D341Med (cell line): Measurements from ENCODE around the gene PVR.
"Not testable (repeated sequence)": the region's sequence is repeated elsewhere in the genome, so short reads cannot be mapped to it uniquely, and the experiment has no call there.

Source experiments
- DNase-seq: peaks from one replicate; pipeline ENCODE4 v3.0.0; 2012; ENCODE audit warnings: low spot score

Gene PVR

DNA sequence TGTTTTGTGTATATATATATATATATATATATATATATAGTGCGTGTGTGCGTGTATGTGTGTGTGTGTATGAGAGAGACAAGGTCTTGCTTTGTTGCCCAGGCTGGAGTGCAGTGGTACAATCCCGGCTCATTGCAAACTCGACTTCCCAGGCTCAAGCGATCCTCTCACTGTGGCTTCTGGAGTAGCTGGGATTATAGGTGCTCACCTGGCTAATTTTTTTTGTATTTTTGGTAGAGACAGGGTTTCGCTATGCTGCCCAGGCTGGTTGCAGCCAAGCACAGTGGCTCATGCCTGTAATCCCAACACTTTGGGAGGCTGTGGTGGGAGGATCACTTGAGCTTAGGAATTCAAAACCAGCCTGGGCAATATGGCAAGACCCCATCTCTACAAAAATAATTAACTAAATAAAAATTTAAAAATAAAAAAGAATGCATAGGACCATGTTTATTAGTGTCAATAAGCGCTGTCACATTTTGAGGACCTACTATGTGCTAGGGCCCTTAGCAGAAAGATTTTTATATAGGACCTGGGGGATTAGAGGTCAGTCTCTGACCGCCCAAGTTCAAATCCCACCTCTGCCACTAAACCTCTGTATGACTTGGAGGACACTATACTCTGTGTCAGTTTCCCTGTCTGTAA lies 1.8 kb downstream of the PVR start:
- no peak for DNase-seq

DNA sequence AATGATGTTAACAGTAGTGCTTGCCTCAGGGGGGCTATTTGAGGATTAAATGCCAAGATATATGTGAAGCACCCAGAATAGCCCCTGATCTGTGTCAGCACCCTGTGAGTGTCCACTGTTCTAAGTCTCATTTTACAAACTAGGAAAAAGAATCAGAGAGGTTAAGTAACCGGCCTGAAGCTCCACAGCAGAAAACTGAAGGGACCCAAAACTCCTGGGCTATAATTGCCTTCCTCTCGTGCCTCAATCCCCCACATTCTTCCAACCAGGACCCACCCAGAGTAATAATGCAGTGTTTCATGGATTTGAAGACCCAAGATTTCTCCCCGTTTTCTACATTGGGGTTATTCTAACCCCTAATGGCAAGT lies 2.3 kb downstream of the PVR start:
- DNase-seq: no peak

DNA sequence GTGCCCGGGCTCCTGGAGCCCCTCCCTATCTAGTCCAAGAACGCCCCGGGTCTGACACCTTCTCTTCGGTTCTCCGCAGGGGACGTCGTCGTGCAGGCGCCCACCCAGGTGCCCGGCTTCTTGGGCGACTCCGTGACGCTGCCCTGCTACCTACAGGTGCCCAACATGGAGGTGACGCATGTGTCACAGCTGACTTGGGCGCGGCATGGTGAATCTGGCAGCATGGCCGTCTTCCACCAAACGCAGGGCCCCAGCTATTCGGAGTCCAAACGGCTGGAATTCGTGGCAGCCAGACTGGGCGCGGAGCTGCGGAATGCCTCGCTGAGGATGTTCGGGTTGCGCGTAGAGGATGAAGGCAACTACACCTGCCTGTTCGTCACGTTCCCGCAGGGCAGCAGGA lies 3.4 kb downstream of the PVR start:
- peak; percentile 19 for DNase-seq

DNA sequence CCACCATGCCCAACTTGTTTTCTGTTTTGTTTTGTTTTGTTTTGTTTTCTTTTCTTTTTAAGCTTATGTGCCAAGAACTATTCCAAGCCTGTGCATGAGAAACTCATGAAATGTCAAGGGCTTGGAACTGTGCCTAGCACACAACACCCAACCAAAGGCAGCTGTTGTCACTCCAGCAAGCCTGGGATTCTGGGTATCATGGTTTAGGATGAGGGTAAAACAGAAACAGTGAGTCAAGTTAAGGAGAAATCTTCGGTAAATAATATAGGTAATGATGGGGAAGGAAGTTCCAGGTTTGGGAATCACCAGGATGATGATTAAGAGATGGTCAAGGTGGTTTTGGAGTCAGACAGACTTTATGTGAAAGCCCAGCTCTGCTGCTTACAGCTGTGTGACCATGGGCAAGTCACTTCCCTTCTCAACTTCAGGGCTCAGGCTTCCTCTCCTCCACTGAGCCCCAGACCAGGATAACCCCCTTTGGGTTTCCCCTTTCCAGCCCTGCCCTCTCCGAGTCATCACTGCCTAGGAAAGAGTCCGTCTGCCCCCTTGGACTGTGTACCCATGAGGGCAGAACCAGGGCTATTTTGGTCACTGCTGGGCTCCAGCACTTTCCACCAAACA lies 5.0 kb downstream of the PVR start:
- DNase-seq: no peak

DNA sequence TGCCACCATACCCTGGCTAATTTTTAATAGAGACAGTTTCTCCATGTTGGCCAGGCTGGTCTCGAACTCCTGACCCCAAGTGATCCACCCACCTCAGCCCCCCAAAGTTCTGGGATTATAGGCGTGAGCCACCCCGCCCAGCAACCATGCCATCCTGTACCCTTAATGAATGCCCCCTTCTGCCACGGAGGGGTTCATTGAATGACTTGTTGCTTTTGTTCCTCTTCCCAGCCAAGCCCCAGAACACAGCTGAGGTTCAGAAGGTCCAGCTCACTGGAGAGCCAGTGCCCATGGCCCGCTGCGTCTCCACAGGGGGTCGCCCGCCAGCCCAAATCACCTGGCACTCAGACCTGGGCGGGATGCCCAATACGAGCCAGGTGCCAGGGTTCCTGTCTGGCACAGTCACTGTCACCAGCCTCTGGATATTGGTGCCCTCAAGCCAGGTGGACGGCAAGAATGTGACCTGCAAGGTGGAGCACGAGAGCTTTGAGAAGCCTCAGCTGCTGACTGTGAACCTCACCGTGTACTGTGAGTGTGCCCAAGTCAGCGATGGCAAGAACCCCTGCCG lies 6.0 kb downstream of the PVR start:
- no peak for DNase-seq

DNA sequence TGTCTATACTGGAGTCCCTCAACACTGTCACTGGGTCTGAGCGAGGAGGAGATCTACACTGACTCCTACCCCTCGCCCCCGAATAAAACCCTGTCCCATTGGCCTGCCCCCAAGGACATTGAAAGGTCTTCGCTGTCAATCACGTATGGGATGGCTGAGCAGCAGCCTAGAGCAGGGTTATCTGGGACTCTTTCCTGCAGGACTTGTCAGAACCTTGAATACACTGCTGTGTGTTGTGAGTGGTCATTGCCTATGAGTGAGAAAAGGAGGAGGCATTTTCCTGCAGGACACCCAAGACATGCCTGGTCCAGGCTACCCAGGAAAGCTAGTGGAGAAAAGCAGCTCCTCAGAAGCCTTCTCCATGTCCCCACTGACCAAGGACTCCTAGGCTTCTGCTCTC lies 9.6 kb downstream of the PVR start:
- DNase-seq: no peak

DNA sequence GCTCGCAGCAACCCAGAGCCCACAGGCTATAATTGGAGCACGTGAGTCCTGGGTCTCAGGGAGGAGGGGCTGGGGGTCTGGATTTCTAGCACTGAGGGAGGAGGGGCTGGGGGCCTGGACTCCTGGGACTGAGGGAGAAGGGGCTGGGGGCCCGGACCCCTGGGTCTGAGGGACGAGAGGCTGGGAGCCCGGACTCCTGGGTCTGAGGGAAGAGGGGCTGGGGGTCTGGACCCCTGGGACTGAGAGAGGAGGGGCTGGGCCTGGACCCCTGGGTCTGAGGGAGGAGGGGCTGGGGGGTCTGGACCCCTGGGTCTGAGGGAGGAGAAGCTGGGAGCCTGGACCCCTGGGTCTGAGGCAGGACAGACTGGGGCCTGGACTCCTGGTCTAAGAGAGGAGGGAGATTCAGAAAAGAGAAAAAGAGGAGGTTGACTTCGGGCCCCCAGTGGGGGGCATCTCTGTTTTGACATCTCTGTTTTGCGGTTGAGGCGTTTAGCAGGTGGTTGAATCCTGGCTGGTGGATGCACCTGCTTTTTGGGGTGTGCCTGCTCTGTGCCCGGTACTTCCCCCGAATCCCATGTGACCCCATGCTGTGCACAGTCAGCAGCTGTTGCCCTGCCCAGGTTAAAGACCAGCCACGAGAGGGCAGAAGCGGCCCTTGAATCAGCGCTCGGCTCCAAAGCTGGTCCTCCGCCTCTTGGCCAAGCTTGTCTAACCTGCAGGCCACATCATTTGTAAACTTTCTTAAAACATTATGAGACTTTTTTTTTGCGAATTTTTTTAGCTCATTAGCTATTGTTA lies 10.5 kb downstream of the PVR start:
- no peak for DNase-seq

DNA sequence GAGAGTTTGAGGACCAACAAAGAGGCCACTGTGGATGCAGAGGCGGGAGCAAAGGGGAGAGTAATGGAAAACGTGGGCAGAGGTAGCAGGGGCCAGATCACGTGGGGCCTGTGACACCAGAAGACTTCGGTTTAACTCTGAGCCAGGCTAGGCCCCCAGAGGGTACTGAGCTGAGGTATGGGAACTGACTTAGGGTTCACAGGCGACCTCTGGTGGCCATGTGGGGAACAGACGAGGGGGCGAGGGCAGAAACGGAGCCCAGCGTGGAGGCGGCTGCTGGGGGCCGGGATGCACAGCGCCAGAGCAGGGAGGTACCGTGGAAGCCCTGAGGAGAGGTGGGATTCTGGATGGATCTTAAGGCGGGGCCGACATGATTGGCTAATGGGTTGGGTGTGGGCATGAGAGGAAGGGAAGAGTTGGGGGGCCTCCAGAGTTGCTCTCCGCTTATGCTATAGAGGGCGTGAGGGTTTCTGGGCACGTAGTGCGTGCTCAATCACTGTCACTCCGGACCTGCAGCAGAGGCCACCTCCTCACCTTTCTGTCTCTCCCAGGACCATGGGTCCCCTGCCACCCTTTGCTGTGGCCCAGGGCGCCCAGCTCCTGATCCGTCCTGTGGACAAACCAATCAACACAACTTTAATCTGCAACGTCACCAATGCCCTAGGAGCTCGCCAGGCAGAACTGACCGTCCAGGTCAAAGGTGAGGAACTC lies 13.7 kb downstream of the PVR start:
- peak; percentile 87 for DNase-seq

DNA sequence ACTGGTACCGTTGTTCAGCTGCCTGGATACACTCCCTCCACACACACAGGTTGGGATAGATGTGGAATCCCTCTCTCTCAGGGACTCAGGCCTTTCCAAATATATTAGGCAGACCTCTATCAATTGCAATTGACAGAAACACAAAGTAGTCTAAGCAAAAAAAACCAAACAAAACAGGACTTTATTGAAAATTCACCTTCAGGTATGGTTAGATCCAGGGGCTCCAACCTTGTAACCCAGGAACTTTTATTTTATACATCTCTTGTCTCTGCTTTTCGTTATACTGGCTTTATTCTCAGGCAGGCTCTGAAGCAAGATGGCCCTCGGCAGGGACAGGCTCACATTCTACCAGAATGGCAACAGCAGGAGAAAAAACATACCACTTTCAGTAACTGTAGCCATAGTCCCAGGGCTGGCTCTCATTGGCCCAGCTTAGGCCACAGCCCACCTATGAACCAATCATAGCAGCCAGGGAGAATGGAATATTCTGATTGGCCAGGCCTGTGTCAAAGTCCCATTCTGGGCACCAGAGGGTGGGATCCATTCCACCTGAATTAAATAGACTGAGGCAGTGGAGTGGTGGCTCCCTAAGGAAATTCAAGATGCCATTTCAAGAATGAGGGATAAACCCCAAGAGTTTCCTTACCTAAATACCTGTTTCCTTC lies 14.5 kb downstream of the PVR start:
- no peak for DNase-seq

DNA sequence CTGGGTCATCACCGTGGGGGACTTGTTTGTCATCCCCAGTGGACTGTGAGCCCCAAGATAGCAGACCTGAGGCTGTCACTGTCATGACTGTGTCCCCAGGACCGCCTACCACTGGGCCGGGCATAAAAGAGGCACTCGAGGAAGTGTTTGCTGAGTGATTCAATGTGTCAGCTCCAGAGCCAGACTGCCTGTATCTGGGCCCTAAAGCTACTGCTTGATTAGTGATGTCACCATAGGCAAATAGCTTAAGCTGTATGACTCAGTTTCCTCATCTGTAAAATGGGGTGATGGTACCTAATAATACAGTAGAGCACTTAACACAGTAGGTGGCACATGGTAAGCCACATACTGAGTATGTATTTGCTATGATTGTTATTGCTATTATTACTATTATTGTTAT lies 16.4 kb downstream of the PVR start:
- no peak for DNase-seq

DNA sequence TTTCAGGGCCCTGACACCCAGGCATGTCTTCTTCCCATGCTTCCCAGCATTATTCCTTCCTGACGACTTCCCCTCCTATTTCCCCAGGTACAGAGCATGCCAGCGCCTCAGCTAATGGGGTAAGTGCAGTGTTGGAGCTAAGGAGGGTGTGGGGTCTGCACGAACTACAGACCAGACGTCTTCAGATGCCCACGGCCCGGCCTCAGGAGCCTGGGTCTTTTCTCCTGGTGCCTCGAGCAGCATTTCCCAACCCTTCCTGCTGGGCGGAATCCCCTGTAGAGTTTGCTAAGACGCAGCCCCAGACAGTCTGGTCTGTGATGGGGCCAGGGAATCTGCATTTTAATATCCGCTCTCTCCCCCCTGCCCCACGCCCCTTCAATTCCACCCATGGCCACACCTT lies 17.5 kb downstream of the PVR start:
- no peak for DNase-seq

DNA sequence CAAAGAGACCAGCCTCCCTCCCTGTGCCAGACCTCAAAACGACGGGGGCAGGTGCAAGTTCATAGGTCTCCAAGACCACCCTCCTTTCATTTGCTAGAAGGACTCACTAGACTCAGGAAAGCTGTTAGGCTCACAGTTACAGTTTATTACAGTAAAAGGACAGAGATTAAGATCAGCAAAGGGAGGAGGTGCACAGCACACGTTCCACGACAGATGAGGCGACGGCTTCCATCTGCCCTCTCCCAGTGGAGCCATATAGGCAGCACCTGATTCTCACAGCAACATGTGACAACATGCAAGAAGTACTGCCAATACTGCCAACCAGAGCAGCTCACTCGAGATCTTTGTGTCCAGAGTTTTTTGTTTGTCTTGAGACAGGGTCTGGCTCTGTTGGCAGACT lies 18.2 kb downstream of the PVR start:
- DNase-seq: no peak

DNA sequence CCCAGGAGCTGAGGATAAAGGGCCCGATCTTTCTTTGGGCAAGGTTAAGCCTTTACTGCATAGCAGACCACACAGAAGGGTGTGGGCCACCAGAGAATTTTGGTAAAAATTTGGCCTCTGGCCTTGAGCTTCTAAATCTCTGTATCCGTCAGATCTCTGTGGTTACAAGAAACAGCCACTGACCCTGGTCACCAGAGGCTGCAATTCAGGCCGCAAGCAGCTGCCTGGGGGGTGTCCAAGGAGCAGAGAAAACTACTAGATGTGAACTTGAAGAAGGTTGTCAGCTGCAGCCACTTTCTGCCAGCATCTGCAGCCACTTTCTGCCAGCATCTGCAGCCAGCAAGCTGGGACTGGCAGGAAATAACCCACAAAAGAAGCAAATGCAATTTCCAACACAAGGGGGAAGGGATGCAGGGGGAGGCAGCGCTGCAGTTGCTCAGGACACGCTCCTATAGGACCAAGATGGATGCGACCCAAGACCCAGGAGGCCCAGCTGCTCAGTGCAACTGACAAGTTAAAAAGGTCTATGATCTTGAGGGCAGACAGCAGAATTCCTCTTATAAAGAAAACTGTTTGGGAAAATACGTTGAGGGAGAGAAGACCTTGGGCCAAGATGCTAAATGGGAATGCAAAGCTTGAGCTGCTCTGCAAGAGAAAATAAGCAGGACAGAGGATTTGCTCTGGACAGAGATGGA lies 19.1 kb downstream of the PVR start:
- DNase-seq: no peak

DNA sequence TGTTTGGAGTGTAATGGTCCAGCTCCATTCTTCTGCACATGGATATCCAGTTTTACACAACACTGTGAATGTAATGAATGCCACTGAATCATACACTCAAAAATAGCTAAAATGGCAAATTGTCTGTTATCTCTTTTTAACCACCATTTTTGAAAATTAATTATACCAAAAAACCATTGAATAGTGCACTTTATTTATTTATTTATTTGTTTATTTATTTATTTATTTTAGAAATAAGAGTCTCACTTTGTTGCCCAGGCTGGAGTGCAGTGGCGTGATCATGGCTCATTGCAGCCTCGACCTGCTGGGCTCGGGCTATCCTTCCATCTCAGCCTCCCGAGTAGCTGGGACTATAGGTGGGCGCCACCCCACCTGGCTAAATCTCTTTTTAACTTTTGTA lies 20.3 kb downstream of the PVR start:
- DNase-seq: no peak

DNA sequence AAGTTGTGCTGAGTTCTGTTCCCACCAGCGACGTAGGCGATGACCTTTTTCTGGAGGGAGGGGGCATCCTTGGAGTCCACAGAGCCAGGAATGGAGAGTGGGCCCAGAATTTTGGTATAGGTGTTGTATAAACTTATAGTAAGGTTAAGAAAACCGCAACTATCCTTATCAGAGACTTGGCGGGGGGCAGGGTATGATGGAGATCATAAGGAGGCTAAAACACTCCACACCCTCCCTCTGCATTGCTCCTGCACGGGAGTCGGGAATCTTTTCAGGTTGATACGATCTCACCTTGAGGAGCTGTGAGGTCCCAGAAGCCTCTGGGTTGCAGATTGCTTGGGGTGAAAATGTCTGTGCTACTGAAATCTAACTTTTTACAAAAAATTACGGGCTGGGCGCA lies 21.3 kb downstream of the PVR start:
- no peak for DNase-seq

DNA sequence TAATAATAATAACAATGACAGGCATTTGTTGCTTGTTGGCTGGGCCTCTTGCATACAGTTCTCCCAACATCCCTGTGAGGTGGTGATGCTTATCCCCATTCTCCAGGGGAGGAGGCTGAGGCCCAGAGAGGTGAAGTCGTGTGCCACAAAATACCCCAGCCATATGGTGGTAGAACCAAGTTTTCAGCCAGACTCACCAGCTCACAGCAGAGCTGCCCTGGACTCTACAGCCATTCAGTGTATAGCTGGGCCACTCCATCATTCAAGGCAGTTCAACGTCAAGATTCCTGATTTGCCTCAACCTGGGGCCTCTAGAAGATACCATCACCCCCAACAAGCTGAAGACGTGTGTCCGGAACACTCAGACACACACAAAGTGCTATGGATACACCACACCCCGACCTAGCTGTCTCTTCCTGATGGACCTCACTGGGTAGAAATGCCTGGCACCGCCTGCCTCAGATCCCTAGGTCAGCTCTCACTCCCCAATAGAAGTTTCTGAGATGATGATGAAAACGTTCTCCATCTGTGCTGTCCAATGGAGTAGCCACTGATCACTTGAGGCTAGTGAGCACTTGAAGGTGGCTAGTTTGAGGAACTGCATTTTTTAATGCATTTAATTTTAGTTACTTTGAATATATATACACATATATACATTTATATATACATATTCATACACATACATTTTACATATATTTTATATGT lies 23.3 kb downstream of the PVR start:
- no peak for DNase-seq

DNA sequence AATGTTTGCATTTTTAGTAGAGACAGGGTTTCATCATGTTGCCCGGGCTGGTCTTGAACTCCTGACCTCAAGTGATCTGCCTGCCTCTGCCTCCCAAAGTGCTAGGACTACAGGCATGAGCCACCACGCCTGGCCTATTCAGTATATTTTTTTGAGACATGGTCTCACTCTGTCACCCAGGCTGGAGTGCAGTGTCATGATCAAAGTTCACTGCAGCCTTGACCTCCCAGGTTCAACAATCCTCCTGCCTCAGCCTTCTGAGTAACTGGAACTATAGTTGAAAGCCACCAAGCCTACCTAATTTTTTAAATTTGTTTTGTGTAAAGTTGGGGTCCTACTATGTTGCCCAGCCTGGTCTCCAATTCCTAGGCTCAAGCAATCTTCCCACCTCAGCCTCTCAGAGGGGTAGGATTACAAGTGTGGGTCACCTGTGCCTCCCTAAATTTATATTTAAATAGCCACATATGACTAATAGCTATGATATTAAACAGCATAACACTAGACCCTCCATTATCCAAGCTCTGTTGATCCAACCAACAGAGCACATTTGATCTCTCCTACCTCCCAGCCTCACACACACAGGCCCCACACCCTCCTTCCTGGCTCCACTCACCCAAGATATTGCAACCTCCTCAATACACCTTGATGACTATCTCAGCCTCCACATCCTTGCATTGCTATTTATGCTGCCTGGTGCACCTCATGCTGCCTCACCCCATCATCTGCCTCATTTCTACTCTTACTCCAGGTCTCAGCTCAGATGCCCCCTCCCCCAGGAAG lies 25.5 kb downstream of the PVR start:
- no peak for DNase-seq

DNA sequence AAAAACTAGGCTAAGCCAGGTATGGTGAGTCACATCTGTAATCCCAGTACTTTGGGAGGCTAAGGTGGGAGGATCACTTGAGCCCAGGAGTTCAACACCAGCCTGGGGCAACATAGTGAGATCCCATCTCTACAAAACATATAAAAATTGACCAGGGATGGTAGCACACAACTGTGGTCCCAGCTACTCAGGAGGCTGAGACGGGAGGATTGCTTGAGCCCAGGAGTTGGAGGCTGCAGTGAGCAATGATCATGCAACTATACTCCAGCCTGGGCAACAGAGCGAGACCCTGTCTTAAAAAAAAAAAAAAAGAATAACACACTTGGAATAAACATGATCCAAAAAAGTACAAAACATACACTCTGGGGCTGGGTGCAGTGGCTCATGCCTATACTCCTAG lies 26.3 kb downstream of the PVR start:
- not testable (repeated sequence) for DNase-seq

DNA sequence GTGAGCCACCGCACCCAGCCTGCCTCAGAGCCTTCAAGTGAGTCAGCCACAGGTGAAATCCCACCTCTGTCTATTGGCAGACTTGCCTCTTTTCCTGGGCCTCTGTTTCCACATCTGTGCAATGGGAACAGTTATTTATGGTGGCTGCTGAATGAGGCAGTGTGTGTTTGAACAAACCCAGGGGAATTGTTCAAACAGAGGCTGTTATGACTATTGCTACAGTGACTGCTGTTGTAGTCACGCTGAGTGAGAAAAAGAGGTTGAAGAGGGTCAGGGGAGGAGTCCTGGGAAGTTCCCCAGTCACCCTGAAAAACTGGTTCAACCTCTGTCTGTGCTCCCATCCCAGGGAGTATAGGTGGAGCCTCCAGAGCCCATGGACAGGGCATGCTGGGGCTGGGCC lies 27.7 kb downstream of the PVR start, which contains the start of gene CEACAM19:
Gene CEACAM19 (plus strand): TSS at position 83 of the 400 bp plus-strand sequence. CDS start 450 bp downstream, outside the sequence.
- DNase-seq: no peak

DNA sequence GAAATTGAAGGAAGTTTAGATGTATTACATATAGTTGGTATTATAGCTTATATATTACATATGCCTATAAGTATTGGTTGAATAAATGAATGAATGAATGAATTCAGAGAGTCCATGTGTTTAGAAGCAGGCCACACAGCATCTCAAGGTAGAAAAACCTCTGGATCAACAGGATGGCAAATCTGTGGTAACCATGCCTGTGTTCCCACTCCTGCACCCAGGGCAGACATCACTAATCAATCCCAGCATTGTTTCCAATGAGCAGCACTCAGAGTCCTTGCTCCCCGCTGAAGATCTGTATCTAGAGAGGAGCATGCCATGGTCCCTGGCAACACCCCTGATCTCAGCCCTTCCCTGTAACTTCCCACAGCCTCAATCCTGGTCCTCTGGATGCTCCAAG lies 28.5 kb downstream of the PVR start:
- DNase-seq: no peak
